Esophagus squamous epithelium (tissue), 4 donors: Measurements from ENCODE around the gene EVI2B.
"Not testable (repeated sequence)": the region's sequence is repeated elsewhere in the genome, so short reads cannot be mapped to it uniquely, and the experiment has no call there.

Experiments
- CTCF ChIP-seq, 6 experiments: fragments of 450-650 bp in 4 of 6; fragments of 200-600 bp in 2 of 6; sonication (generic) in 2 of 6; IDR thresholded peaks; one replicate each; pipeline ENCODE4 v1.5.1; 2016 to 2019; ENCODE audit warnings: antibody characterized with exemption in 6 of 6, mild to moderate bottlenecking in 4 of 6, moderate library complexity in 4 of 6
- POLR2A ChIP-seq, 4 donors: fragments of 450-650 bp; IDR thresholded peaks; one replicate each; pipeline ENCODE4 v1.6.1; 2017; ENCODE audit warnings: antibody characterized with exemption in 4 of 4, mild to moderate bottlenecking in 4 of 4, moderate library complexity in 3 of 4

GRCh38 chr17:31312223-31312622, 1.6 kb downstream of the EVI2B start:
- not testable (repeated sequence) for TF ChIP-seq CTCF, POLR2A (IDR thresholded peaks at IDR 0.05)
